SKM-1 (cell line): Measurements from ENCODE around the gene HMGXB3.
"Not testable (repeated sequence)": the region's sequence is repeated elsewhere in the genome, so short reads cannot be mapped to it uniquely, and the experiment has no call there.

Experiments
- DNase-seq: peaks from one replicate; lab custom pipeline; 2025; ENCODE audit not compliant: unreplicated experiment; lab: John Stamatoyannopoulos, UW

Gene HMGXB3

GRCh38 chr5:150050172-150050811 is 49.8 kb downstream of the HMGXB3 start:
- DNase-seq, result not testable (repeated sequence)

GRCh38 chr5:150051657-150052195 is 51.2 kb downstream of the HMGXB3 start:
- DNase-seq, result no peak

- DNase-seq, result no peak
Measured at GRCh38 chr5:150052226-150052955, 51.9 kb downstream of the HMGXB3 start.

GRCh38 chr5:150052956-150053712 is 52.6 kb downstream of the HMGXB3 start:
- no peak for DNase-seq

GRCh38 chr5:150053713-150054392 is 53.3 kb downstream of the HMGXB3 start:
- DNase-seq, result no peak

- DNase-seq, result no peak
Measured at GRCh38 chr5:150054569-150054968, 54.0 kb downstream of the HMGXB3 start.

- DNase-seq, result no peak
Measured at GRCh38 chr5:150055326-150056074, 55.0 kb downstream of the HMGXB3 start.

GRCh38 chr5:150056075-150056443 is 55.5 kb downstream of the HMGXB3 start:
- no peak for DNase-seq

- no peak for DNase-seq
Measured at GRCh38 chr5:150057052-150057451, 56.5 kb downstream of the HMGXB3 start.

GRCh38 chr5:150057511-150057910 is 57.0 kb downstream of the HMGXB3 start:
- DNase-seq, result no peak

- no peak for DNase-seq
Measured at GRCh38 chr5:150057996-150058395, 57.5 kb downstream of the HMGXB3 start.

GRCh38 chr5:150058480-150059126 is 58.1 kb downstream of the HMGXB3 start:
- peak; percentile 79 for DNase-seq

GRCh38 chr5:150059623-150060022 is 59.1 kb downstream of the HMGXB3 start:
- no peak for DNase-seq

- no peak for DNase-seq
Measured at GRCh38 chr5:150060471-150060870, 59.9 kb downstream of the HMGXB3 start.

GRCh38 chr5:150061538-150061995 is 61.0 kb downstream of the HMGXB3 start:
- no peak for DNase-seq

- DNase-seq, result no peak
Measured at GRCh38 chr5:150062216-150062922, 61.8 kb downstream of the HMGXB3 start.

- no peak for DNase-seq
Measured at GRCh38 chr5:150063638-150064037, 63.1 kb downstream of the HMGXB3 start.

- DNase-seq, result no peak
Measured at GRCh38 chr5:150064681-150065220, 64.2 kb downstream of the HMGXB3 start.

- DNase-seq, result no peak
Measured at GRCh38 chr5:150065346-150065745, 64.8 kb downstream of the HMGXB3 start.
